ENCODE data around the gene NMB.
"Not testable (repeated sequence)": the region's sequence is repeated elsewhere in the genome, so short reads cannot be mapped to it uniquely, and the experiment has no call there.

Gene NMB

DNA sequence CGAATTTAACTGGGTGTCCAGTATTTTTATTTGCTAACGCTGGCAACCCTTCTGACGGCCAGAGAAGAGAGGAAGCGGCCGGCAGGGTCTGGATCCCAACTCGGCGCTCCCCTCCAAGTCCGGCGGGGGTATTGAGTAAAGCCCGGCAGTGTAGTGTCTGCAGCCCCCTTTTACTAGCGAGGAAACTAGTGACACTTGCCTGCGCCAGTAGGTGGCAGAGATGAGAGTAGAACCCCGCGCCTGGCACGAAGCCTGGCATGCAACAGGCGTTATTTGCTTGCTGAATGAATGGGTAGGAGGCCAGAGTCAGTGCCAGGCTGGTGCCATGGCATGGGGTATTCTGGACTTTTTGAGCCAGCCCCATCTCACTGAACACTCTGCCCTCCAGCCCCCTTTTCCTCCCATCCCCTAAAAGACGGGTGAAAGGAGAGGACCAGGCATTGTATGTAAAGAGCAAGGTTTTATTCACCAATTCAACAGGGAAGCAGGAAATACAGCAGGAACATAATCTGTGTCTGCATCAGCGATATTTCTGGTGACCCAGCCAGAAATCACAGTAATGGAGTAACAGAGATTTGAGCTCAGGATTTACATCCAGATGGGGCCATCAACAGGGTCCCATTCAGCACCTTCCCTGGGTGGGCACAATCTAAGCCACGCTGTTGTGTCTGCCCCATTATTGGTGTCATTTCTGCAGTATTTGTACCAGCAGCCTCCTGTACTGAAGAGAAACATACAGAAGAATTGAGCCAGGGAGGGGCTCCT lies 3.1 kb downstream of the NMB start:
- DNase-seq: peak; percentile 69

DNA sequence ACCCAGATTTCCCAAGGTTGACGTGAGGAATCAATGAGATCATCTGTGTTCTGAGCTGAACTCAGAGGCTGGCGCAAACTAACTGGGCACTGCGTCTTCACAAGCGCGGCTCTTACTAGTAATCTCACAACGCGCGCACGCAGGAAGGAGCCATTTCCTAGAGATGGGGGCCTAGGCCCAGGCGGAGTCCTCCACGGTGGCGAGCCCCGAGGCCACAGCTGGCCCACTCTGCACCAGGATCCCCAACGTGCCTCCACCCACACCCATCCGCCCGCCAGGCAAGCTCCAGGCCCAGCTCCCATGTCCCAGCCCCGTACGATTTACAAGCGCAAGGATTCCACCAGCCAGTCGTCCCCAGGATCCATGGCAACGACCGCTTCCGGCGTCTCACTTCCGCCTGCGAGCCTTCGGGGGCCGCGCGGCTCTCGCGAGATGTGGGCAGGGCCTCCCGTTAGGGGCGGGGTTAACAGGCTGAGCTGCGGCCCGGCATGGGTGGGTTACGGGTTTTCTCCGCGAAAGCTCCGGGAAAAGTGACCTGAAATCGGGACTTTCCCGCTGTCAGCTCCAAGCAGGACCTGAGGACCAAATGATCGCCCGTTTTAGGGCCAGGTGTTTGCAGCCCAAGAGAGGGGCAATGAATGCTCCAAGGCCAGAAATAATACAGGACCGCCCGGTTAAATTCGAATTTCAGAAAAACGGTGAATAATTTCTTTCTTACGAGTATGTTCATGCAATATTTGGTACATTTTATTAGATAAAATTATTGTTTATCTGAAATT lies 3.9 kb downstream of the NMB start, which contains the start of gene WDR73:
Gene WDR73 (minus strand): TSS at position 374 of the 779 bp plus-strand sequence. CDS start 9 bp downstream, at position 365.
- peak; percentile 95 for DNase-seq

DNA sequence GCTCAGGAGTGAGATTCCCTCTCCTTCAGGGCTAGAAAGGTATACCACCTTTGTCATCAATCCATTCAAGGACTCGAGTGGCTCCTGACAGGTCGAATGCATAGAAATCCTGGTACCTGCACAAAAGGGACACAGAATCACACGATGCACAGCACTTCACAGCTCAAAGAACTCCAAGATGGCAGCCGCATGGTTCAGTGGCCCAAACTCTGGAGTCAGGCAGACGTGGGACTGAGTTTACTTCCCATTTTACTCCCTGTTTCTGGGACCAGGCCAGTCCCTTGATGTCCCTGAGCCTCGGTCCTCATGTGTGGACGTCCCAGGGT lies 4.5 kb downstream of the NMB start:
- DNase-seq: no peak

DNA sequence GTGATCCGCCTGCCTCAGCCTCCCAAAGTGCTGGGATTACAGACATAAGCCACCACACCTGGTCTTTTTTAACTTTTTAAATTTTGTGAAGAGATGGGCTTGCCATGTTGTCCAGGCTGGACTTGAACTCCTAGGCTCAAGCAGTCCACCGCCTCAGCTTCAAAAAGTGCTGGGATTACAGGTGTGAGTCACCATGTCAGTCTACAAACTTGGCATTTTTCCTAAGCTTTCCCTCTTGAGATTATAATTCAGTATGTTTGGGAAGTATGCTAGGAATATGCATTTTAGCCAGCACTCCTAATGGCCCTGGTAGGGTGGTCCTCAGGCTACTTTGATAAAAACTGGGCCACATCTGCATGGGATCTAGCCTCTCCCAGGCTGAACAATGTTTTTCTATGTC lies 8.3 kb downstream of the NMB start:
- no peak for DNase-seq

DNA sequence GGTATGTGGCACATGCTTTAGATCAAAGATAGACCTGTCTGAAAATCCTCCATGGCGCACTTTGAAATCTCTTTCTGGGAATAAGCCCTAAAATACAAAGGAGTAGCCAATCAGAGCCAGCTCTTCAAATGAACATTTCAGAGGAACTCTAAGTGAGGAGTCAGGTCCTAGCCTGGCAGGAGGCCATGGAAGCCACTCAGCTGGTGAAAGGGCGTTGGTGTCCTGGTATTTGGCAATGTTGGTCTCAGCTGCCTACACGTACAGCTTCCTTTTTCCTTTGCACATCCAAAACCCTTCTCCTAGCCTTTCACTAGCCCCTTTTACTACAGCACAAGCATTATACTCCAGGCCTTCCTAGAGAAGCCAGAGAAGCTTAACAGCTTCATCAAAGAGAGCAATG lies 9.5 kb downstream of the NMB start:
- DNase-seq: no peak

DNA sequence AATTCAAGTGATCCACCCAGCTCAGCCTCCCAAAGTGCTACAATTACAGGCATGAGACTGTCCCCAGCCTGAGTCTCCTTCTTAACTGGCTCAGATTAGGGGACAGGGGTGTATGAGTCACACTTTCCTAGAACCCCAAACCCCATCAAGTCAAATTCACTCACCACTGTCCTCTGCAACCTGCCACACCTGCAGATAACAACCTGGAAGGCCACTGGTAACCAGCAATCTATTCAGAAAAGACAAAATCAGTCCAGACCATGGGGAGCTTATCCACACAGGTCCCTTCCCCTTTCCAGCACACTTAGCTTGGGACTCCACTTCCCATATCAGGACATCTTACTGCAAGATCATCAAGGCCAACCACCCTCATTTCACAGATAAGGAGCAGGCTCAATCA lies 10.3 kb downstream of the NMB start:
- no peak for DNase-seq

DNA sequence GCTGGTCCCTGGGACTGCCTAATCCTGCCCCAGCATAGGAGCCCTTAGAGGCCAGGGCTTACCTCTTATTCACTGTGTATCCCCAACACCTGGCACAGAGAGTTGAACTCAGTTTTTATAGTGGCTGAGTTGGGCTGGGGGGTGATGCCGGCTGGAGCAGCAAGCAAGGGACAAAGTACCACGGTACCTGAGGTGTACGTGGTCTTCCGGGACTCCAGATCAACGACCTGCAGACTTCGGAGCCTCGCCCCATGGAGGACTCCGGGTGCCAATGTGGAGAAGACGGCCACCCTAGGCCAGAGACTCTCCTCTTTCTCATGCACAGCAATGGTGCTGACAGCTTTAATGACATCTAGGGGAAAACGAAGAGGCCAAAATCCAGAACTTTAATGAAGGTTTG lies 12.0 kb downstream of the NMB start:
- DNase-seq: no peak

DNA sequence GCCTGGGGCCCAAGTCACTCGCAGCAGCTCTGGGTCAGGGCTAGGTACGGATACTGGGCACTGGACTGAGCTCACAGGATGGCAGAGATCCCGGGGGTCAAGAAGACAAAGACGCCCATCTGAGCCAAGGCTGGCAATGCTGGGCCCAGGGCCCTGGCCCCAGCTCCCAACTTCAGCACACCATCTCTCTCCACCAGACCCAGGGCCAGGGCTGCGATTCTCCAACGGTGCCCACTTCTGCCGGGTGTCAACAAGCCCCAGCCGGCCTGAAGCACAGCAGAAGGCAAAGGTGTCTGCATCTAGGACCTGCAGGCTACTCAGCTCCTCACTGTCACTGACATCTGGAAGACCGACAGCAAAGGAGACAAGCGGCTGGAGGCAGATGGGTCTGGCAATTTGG lies 12.5 kb downstream of the NMB start:
- no peak for DNase-seq

DNA sequence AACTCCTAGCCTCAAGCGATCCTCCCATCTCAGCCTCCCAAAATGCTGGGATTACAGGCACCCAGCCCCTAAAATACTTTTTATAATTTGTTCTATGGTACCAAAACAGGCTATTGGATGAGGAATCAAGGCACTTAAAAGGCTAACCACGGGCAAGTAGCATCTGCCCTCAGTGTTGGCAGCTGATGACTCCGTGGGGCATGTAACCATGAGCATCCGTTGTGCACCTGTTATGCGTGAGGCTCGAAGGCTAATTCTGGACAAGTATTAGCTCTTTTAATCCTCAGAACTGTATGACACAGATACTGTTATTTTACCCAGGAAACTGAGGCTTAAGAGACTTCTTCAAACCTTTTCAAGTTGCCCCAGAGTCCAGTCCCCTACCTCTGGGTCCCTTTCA lies 14.2 kb downstream of the NMB start:
- no peak for DNase-seq

DNA sequence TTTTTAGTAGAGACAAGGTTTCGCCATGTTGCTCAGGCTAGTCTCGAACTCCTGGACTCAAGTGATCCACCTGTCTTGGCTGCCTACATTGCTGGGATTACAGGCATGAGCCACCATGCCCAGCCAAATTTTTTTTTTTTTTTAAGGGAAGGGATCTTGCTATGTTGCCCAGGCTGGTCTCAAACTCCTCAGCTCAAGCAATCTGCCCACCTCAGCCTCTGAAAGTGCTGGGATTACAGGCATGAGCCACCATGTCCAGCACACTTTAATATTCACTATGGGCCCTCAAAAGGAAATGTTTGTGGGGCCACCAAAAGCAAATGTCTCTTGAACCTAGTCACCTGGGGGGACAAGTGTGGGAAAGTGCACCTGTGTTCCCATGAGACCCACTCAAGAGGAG lies 15.4 kb downstream of the NMB start:
- not testable (repeated sequence) for DNase-seq

DNA sequence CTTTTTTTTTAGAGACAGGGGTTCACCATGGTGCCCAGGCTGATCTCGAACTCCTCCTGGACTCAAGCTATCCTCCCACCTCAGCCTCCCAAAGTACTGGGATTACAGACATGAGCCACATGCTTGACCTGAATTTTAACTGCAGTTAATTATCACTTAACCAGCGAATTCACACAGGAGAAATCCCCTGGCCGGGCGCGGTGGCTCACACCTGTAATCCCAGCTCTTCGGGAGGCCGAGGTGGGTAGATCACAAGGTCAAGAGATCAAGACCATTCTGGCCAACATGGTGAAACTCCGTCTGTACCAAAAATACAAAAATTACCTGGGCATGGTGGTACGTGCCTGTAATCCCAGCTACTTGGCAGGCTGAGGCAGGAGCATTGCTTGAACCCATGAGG lies 16.1 kb downstream of the NMB start:
- not testable (repeated sequence) for DNase-seq

DNA sequence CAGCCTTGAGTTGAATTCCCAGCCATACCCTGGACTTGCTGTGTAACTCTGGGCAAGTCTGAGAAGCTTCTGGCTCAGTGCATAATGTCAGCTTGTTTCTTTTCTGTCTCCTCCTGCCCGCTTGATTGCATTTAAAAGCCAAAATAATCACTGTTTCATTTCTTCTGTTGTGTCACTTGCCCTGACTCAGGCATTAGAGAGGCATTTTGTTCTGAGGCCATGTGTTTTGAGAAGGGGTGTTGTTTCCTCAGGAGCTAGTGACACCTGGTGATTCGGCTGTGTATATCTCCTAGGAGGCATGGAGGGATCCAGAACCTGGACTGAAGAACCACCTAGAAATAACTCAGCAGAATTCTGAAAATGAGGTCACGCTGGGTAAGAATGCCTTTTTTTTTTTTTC lies 19.9 kb downstream of the NMB start:
- DNase-seq: no peak

DNA sequence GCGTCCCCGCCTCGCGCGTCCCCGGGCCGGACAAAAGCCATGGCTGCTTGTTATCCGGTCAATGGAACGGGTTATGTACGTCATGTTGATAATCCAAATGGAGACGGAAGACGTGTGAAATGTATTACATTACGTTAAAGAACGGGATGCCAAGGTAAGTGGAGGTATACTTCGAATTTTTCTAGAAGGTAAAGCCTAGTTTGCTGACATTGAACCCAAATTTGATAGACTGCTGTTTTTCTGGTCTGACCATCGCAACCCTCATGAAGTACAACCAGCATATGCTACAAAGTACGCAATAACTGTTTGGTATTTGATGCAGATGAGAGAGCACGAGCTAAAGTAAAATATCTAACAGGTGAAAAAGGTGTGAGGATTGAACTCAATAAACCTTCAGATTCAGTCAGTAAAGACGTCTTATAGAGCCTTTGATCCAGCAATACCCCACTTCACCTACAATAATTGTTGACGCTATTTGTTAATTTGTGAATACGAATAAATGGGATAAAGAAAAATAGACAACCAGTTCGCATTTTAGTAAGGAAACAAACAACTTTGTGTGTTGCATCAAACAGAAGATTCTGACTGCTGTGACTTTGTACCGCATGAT lies 23.7 kb downstream of the NMB start:
- DNase-seq: no peak

DNA sequence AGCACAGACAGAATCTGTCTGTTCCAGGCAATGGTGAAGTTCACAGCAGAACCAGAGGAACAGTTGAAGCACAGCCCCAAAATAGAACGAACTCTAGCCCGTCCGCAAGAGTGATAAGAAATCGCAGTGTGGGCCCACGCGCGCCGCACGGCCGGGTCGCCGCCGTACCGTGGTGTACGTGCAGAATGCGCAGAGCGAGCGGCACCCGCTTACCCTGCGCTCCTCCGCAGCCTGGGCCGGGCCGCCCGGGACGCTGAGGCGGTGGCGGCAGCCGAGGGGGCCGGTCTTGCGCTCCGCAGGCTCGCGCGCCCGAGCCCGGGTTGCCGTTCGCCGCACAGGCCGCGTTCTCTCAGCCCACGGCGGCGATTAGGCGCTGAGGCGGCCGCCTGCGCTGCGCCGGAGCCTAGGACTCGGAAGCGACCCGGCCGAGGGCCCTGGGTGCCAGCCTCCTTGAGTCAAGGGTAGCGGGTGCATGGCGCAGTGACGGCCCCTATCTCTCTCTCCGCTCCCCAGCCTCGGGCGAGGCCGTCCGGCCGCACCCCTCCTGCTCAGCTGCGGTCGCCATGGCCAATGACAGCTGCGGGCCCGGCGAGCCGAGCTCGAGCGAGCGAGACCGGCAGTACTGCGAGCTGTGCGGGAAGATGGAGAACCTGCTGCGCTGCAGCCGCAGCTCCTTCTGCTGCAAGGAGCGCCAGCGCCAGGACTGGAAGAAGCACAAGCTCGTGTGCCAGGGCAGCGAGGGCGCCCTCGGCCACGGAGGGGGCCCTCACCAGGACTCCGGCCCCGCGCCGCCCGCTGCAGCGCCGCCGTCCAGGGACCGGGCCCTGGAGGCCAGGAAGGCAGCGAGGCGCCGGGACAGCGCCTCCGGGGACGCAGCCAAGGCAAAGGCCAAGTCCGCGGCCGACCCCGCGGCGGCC lies 24.4 kb downstream of the NMB start:
- DNase-seq: peak; percentile 59

DNA sequence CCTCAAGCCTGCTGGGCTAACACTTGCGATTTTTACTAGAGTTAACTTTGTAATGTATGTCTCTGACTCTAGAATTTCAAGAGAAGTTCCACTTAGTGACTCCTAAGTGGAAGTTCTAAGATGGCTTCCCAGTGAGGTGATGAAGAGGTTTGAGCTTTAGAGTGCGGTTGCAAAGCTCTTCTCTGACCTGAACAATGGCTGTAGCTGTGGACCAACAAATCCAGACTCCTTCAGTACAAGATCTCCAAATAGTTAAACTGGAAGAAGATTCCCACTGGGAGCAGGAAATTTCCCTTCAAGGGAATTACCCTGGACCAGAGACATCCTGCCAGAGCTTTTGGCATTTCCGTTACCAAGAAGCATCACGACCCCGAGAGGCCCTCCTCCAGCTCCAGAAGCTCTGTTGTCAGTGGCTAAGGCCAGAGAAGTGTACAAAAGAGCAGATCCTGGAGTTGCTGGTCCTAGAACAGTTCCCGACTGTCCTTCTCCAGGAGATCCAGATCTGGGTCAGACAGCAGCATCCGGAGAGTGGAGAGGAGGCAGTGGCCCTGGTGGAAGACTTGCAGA lies 26.2 kb downstream of the NMB start:
- no peak for DNase-seq

DNA sequence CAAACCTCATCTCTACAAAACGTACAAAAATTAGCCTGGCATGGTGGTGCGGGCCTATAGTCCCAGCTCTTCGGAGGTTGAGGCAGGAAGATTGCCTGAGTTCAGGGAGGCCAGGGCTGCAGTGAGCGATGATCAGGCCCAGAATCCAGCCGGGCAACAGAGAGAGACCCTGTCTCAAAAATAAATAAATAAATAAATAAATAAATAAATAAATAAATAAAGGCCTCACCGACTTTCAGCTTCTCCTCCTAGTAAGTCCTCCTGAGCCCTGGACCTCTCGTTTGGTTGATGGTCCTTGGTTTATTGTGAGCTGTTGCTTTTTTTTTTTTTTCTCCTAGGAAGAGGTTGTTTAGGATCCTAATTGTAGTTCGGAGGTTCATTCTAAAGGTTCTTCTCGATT lies 29.0 kb downstream of the NMB start:
- DNase-seq: no peak

DNA sequence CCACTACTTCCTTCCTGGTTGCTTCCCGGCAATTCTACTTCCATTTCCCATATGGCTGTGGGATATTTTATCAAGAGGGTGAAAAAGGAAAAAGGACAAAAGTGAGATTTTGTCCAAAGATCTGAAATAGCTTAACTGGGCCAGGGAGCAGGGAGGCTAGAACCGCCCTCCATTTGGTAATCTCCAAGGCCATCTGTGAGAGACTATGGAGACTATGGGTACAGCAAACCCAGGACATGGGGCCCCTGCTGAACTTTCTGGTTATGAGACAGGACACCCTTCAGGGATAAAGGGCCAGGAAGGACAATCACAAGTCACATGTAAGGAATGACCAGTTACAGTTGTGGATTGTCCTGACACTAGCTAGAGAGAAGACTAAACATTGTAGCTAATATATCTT lies 32.9 kb downstream of the NMB start:
- DNase-seq: no peak

DNA sequence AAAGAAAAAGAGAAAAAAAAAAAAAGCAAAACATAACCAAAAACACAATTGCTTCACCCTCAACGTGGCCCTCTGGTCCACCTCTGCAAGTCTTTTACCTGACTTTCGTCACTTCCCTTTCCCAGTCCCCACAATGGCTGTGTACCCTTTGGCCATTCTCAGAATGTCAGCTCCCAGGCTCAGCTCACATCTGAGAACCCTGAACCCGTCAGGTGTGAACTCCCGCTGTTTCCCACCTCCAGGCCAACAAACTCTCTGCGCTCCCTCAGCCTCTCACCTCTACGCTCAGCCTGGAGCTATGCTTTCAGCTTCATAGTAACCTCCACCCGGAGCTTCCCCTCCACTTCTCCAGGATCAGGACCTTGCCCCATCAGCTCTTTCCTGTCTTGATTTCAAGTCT lies 33.6 kb downstream of the NMB start:
- no peak for DNase-seq

DNA sequence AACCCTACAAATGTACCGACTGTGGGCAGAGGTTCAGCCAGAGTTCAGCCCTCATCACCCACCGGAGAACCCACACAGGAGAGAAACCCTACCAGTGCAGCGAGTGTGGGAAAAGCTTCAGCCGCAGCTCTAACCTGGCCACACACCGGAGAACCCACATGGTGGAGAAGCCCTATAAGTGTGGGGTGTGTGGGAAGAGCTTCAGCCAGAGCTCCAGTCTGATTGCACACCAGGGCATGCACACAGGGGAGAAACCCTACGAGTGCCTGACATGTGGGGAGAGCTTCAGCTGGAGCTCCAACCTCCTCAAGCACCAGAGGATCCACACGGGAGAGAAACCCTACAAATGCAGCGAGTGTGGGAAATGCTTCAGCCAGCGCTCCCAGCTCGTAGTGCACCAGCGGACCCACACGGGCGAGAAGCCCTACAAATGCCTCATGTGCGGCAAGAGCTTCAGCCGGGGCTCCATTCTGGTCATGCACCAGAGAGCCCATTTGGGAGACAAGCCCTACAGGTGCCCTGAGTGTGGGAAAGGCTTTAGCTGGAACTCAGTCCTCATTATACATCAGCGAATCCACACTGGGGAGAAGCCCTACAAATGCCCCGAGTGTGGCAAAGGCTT lies 36.5 kb downstream of the NMB start:
- DNase-seq: no peak

DNA sequence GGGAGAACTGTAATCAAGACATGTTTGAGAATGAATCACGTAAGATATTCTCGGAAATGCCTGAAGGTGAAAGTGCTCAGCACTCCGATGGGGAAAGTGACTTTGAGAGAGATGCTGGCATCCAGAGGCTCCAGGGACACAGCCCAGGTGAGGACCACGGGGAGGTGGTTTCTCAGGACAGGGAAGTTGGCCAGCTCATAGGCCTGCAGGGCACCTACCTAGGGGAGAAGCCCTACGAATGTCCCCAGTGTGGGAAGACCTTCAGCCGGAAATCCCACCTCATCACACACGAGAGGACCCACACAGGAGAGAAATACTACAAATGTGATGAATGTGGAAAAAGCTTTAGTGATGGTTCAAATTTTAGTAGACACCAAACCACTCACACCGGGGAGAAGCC lies 37.4 kb downstream of the NMB start:
- DNase-seq: no peak

DNA sequence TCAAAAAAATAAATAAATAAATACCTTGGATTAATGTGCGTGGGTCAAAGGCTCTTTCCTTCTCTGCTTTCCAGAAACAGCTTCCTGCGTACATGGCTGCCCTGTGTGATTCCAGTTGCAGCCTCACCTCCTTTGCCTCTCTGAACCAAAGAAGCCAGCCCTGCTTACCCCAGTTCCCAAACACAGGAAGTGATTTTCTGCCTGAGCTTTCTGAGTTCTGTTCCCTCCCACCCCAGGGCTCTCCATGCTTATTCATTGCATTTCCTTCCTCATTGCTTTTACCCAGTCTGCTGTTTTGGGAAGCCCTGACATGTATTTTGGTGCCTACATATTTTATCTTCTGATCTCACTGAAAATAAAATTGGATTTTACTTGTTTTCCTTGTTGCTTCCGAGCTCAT lies 41.8 kb downstream of the NMB start:
- DNase-seq: no peak

DNA sequence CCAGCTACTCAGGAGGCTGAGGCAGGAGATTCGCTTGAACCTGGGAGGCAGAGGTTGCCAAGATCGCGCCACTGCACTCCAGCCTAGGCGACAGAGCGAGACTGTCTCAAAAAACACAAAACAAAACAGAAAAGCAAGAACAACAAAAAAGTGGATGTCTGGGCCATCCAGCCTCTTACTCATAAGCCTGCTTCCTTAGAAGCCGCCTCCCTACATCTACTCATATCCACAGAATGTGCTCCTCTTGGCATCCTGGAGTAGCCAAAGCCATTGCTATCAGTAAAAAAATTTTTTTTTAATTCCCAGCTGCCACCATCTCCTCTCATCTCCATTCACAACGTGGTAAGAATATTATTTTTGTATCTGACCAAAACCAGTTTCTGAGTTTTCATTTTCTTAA lies 46.4 kb downstream of the NMB start:
- no peak for DNase-seq
